Epithelial cell of alveolus of lung (primary cell): ENCODE results near the gene PIGV. TPM values are rescaled to one million over a fixed set of nuclear protein-coding genes. Genes with fewer than 3 reads are reported as not detected.

Experiments
- total RNA-seq: library from RNA; depleted of rRNA; stranded (reverse); fragments of >200 nt; gene quantifications from 2 replicates; pipeline ENCODE4 v1.2.1, GENCODE V29; 2015

Gene PIGV
- total RNA-seq: 11.1 and 31.1 TPM in 2 replicates

GRCh38 chr1:26787706-26788514 is at the start of gene PIGV:
TSS of gene PIGV (plus strand) at chr1:26787950. CDS start at chr1:26790816, 2,866 bp downstream.

GRCh38 chr1:26826261-26827105 is 38.7 kb downstream of the PIGV start, which contains the start of gene ZDHHC18:
TSS of gene ZDHHC18 (plus strand) at chr1:26826688. CDS start at chr1:26826805, 117 bp downstream.

Other genes with a start within 250 kb of the PIGV start
- 24.4 and 52.9 TPM in 2 replicates for gene ARID1A, start 91.9 kb upstream of the PIGV start, total RNA-seq
- gene ZDHHC18, start 38.7 kb downstream of the PIGV start, total RNA-seq: 15.3 and 25.9 TPM in 2 replicates
- 3.3 and 7.0 TPM in 2 replicates for gene SFN, start 75.2 kb downstream of the PIGV start, total RNA-seq
- 11.2 and 15.1 TPM in 2 replicates for gene GPN2, start 102.3 kb downstream of the PIGV start, total RNA-seq
- gene GPATCH3, start 112.5 kb downstream of the PIGV start, total RNA-seq: 7.7 and 12.8 TPM in 2 replicates
- gene NR0B2, start 126.0 kb downstream of the PIGV start, total RNA-seq: not detected in 2 replicates
- gene NUDC, start 133.8 kb downstream of the PIGV start, total RNA-seq: 51.8 and 75.1 TPM in 2 replicates
- gene KDF1, start 172.5 kb downstream of the PIGV start, total RNA-seq: 1.7 TPM in 1 of 2 replicates, not detected in the other
- 66.3 and 81.3 TPM in 2 replicates for gene TRNP1, start 205.7 kb downstream of the PIGV start, total RNA-seq
- 0.56 and 6.1 TPM in 2 replicates for gene TENT5B, start 224.9 kb downstream of the PIGV start, total RNA-seq